ENCODE measurements around the gene DLG2. TPM values are rescaled to one million over a fixed set of nuclear protein-coding genes. Genes with fewer than 3 reads are reported as not detected.

The DLG2 gene
- total RNA-seq, 1 experiment from 2014 or later, result 17.5 TPM

- no peaks in the 10 kb centered on the region for H3K36me3 Mint-ChIP-seq
Measured at GRCh38 chr11:85115798-85116197, 511.3 kb downstream of the DLG2 start.

GRCh38 chr11:85114786-85115185, 512.4 kb downstream of the DLG2 start:
- no peak overlapping the region for H3K4me3 Mint-ChIP-seq
- no peak for DNase-seq (ENCODE audit: low spot score)
- H3K9me3 Mint-ChIP-seq, result no peaks in the 10 kb centered on the region
- POLR2A ChIA-PET, result no interaction called here
- CTCF ChIA-PET, result no interaction called here
- H3K4me1 Mint-ChIP-seq, result peaks cover 7% of the 10 kb centered on the region
- no peaks in the 10 kb centered on the region for H3K36me3 Mint-ChIP-seq
- H3K27me3 Mint-ChIP-seq (ENCODE audit: low read depth), result no peaks in the 10 kb centered on the region
- H3K27ac Mint-ChIP-seq, result no peak overlapping the region
- ATAC-seq, result no peak
- no peak for TF ChIP-seq ZNF263 (CRISPR knock-in tag; IDR thresholded peaks at IDR 0.05; ENCODE audit: low read depth)
- TF ChIP-seq IRF1 (CRISPR knock-in tag; IDR thresholded peaks at IDR 0.05), result no peak
- no peak for TF ChIP-seq CREB1 (CRISPR knock-in tag; IDR thresholded peaks at IDR 0.05)
- TF ChIP-seq CREM (CRISPR knock-in tag; IDR thresholded peaks at IDR 0.05), result no peak
- TF ChIP-seq ATF3 (CRISPR knock-in tag; conservative IDR thresholded peaks at IDR 0.05), result no peak
- TF ChIP-seq ZNF425 (CRISPR knock-in tag; conservative IDR thresholded peaks at IDR 0.05), result no peak
- TF ChIP-seq, protein P1, sequence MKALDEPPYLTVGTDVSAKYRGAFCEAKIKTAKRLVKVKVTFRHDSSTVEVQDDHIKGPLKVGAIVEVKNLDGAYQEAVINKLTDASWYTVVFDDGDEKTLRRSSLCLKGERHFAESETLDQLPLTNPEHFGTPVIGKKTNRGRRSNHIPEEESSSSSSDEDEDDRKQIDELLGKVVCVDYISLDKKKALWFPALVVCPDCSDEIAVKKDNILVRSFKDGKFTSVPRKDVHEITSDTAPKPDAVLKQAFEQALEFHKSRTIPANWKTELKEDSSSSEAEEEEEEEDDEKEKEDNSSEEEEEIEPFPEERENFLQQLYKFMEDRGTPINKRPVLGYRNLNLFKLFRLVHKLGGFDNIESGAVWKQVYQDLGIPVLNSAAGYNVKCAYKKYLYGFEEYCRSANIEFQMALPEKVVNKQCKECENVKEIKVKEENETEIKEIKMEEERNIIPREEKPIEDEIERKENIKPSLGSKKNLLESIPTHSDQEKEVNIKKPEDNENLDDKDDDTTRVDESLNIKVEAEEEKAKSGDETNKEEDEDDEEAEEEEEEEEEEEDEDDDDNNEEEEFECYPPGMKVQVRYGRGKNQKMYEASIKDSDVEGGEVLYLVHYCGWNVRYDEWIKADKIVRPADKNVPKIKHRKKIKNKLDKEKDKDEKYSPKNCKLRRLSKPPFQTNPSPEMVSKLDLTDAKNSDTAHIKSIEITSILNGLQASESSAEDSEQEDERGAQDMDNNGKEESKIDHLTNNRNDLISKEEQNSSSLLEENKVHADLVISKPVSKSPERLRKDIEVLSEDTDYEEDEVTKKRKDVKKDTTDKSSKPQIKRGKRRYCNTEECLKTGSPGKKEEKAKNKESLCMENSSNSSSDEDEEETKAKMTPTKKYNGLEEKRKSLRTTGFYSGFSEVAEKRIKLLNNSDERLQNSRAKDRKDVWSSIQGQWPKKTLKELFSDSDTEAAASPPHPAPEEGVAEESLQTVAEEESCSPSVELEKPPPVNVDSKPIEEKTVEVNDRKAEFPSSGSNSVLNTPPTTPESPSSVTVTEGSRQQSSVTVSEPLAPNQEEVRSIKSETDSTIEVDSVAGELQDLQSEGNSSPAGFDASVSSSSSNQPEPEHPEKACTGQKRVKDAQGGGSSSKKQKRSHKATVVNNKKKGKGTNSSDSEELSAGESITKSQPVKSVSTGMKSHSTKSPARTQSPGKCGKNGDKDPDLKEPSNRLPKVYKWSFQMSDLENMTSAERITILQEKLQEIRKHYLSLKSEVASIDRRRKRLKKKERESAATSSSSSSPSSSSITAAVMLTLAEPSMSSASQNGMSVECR (CRISPR knock-in tag; IDR thresholded peaks at IDR 0.05; ENCODE audit: borderline replicate concordance), result no peak
- TF ChIP-seq PRRX2 (CRISPR knock-in tag; IDR thresholded peaks at IDR 0.05), result no peak

More at GRCh38 chr11:85115798-85116197, 511.3 kb downstream of the DLG2 start:
- no peak for DNase-seq (ENCODE audit: low spot score)
- Mint-ChIP-seq H3K27ac (no peak overlapping the region), H3K4me1 (peaks cover 7% of the 10 kb centered on the region), H3K27me3 (ENCODE audit: low read depth) (no peaks in the 10 kb centered on the region), H3K9me3 (no peaks in the 10 kb centered on the region), H3K4me3 (no peak overlapping the region)
- ChIA-PET POLR2A (no interaction called here), CTCF (no interaction called here)
- TF ChIP-seq ZNF263 (CRISPR knock-in tag; IDR thresholded peaks at IDR 0.05; ENCODE audit: low read depth), result no peak
- TF ChIP-seq ZNF219 (CRISPR knock-in tag; IDR thresholded peaks at IDR 0.05; ENCODE audit: borderline replicate concordance), result no peak
- TF ChIP-seq CREM (CRISPR knock-in tag; IDR thresholded peaks at IDR 0.05), result no peak
- TF ChIP-seq HMGA2 (CRISPR knock-in tag; IDR thresholded peaks at IDR 0.05), result no peak
- TF ChIP-seq ATF1 (CRISPR knock-in tag; IDR thresholded peaks at IDR 0.05), result no peak
- no peak for TF ChIP-seq SMAD3 (CRISPR knock-in tag; IDR thresholded peaks at IDR 0.05; ENCODE audit: borderline replicate concordance)
- TF ChIP-seq SP1 (CRISPR knock-in tag; conservative IDR thresholded peaks at IDR 0.05), result no peak
- TF ChIP-seq, protein P2, sequence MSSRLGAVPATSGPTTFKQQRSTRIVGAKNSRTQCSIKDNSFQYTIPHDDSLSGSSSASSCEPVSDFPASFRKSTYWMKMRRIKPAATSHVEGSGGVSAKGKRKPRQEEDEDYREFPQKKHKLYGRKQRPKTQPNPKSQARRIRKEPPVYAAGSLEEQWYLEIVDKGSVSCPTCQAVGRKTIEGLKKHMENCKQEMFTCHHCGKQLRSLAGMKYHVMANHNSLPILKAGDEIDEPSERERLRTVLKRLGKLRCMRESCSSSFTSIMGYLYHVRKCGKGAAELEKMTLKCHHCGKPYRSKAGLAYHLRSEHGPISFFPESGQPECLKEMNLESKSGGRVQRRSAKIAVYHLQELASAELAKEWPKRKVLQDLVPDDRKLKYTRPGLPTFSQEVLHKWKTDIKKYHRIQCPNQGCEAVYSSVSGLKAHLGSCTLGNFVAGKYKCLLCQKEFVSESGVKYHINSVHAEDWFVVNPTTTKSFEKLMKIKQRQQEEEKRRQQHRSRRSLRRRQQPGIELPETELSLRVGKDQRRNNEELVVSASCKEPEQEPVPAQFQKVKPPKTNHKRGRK (CRISPR knock-in tag; IDR thresholded peaks at IDR 0.05; ENCODE audit: borderline replicate concordance), result no peak
- no peak for TF ChIP-seq PRDM15 (CRISPR knock-in tag; IDR thresholded peaks at IDR 0.05)
- TF ChIP-seq JUN (CRISPR knock-in tag; IDR thresholded peaks at IDR 0.05), result no peak
- TF ChIP-seq ZBTB43 (CRISPR knock-in tag; IDR thresholded peaks at IDR 0.05), result no peak
- no peak for TF ChIP-seq IRF2 (CRISPR knock-in tag; IDR thresholded peaks at IDR 0.05; ENCODE audit: borderline replicate concordance, low read depth)
- TF ChIP-seq FOXJ3 (CRISPR knock-in tag; IDR thresholded peaks at IDR 0.05; ENCODE audit: borderline replicate concordance), result no peak
- no peak for ATAC-seq

All from WTC11 (cell line).